ENCODE measurements around the gene TIPIN. TPM values are rescaled to one million over a fixed set of nuclear protein-coding genes. Genes with fewer than 3 reads are reported as not detected.

TIPIN gene

DNA sequence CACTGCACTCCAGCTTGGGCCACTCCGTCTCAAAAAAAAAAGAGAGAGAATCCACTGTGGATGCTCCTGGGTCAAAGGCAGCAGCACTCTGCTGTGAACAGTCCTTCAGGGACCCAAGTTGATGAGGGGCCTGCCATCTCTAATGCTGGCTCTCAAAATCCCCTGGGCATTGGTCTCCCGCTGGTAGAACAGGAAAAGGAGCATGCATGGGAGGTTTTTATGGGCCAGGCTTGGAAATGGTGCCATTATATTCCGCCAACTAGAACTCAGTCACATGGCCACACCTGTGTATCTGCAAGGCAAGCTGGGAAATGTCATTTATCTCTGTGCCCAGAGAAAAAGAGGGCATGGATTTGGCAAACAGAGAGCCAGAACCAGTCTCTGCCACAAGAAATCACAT lies 66.5 kb downstream of the TIPIN start:
- Histone ChIP-seq H3K56ac (ENCODE audit: low read length) (no peak overlapping the region), H2BK120ac (ENCODE audit: low read depth, low read length) (no peak overlapping the region), H3K4me2 (ENCODE audit: low read length) (no peak overlapping the region), H3K79me2 (ENCODE audit: control insufficient read depth, insufficient read depth, low read length) (no peaks in the 10 kb centered on the region), H4K8ac (ENCODE audit: low read depth, low read length) (no peak overlapping the region), H3K27me3 (ENCODE audit: insufficient read depth, low read length, poor library complexity) (no peaks in the 10 kb centered on the region), H3K79me1 (ENCODE audit: low read length) (no peaks in the 10 kb centered on the region), H4K5ac (ENCODE audit: low read length) (no peak overlapping the region), H3K27ac (ENCODE audit: low read depth, low read length) (no peak overlapping the region), H3K18ac (ENCODE audit: low read length) (no peak overlapping the region), H3K4me1 (ENCODE audit: control insufficient read depth, low read depth, low read length) (peaks cover 7% of the 10 kb centered on the region), H3K9ac (ENCODE audit: low read length) (no peak overlapping the region), H3K23ac (ENCODE audit: low read length) (no peak overlapping the region), H3K4ac (ENCODE audit: low read depth, low read length) (no peak overlapping the region), H2BK5ac (ENCODE audit: low read length) (no peak overlapping the region), H3K4me3 (ENCODE audit: low read length) (no peak overlapping the region), H2BK15ac (replicated peaks; ENCODE audit: low read depth) (no peak overlapping the region), H2AK5ac (ENCODE audit: low read length) (no peak overlapping the region), H3K36me3 (ENCODE audit: control insufficient read depth, insufficient read depth, low read length) (no peaks in the 10 kb centered on the region)
- DNase-seq: no peak
- no CpG with 5 or more reads among the region's 3 CpGs for WGBS (ENCODE audit: extremely low coverage, insufficient coverage, low lambda C conversion rate)

GRCh38 chr15:66288551-66289185 lies 67.8 kb downstream of the TIPIN start:
- Histone ChIP-seq H2BK15ac (replicated peaks; ENCODE audit: low read depth) (no peak overlapping the region), H3K79me1 (ENCODE audit: low read length) (no peaks in the 10 kb centered on the region), H2BK120ac (ENCODE audit: low read depth, low read length) (no peak overlapping the region), H3K36me3 (ENCODE audit: control insufficient read depth, insufficient read depth, low read length) (no peaks in the 10 kb centered on the region), H4K8ac (ENCODE audit: low read depth, low read length) (no peak overlapping the region), H3K79me2 (ENCODE audit: control insufficient read depth, insufficient read depth, low read length) (no peaks in the 10 kb centered on the region), H3K18ac (ENCODE audit: low read length) (no peak overlapping the region), H3K4me2 (ENCODE audit: low read length) (no peak overlapping the region), H4K5ac (ENCODE audit: low read length) (no peak overlapping the region), H3K4ac (ENCODE audit: low read depth, low read length) (no peak overlapping the region), H3K27ac (ENCODE audit: low read depth, low read length) (no peak overlapping the region), H3K56ac (ENCODE audit: low read length) (no peak overlapping the region), H3K23ac (ENCODE audit: low read length) (no peak overlapping the region), H2AK5ac (ENCODE audit: low read length) (no peak overlapping the region), H3K9ac (ENCODE audit: low read length) (no peak overlapping the region), H3K4me1 (ENCODE audit: control insufficient read depth, low read depth, low read length) (no peaks in the 10 kb centered on the region), H2BK5ac (ENCODE audit: low read length) (no peak overlapping the region), H3K27me3 (ENCODE audit: insufficient read depth, low read length, poor library complexity) (no peaks in the 10 kb centered on the region), H3K4me3 (ENCODE audit: low read length) (no peak overlapping the region)
- WGBS (ENCODE audit: extremely low coverage, insufficient coverage, low lambda C conversion rate): no CpG with 5 or more reads among the region's 6 CpGs
- DNase-seq: no peak

DNA sequence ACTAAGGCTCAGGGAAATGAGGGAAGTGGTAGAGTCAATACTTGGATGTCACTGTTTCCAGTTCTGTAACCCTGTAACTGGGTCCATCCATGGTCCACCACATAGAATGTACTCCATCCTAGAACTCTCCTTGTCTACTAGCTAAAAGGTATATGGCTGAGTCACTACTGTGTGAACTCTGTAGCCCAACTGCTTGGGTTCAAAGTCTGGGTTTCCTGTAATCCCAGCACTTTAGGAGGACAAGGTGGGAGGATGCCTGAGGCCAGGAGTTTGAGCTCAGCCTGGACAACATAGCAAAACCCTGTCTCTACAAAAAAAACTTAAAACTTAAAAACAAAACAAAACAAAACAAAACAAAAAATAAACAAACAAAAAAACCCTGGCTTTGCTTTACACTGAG lies 68.4 kb downstream of the TIPIN start:
- DNase-seq: no peak
- H3K23ac ChIP-seq (ENCODE audit: low read length): no peak overlapping the region
- H3K18ac ChIP-seq (ENCODE audit: low read length): no peak overlapping the region
- no peaks in the 10 kb centered on the region for H3K79me2 ChIP-seq (ENCODE audit: control insufficient read depth, insufficient read depth, low read length)
- H2BK120ac ChIP-seq (ENCODE audit: low read depth, low read length): no peak overlapping the region
- no peak overlapping the region for H3K4ac ChIP-seq (ENCODE audit: low read depth, low read length)
- no peaks in the 10 kb centered on the region for H3K27me3 ChIP-seq (ENCODE audit: insufficient read depth, low read length, poor library complexity)
- no peaks in the 10 kb centered on the region for H3K79me1 ChIP-seq (ENCODE audit: low read length)
- no peak overlapping the region for H4K8ac ChIP-seq (ENCODE audit: low read depth, low read length)
- H2BK15ac ChIP-seq (replicated peaks; ENCODE audit: low read depth): no peak overlapping the region
- H3K4me3 ChIP-seq (ENCODE audit: low read length): no peak overlapping the region
- H3K56ac ChIP-seq (ENCODE audit: low read length): no peak overlapping the region
- H4K5ac ChIP-seq (ENCODE audit: low read length): no peak overlapping the region
- H3K27ac ChIP-seq (ENCODE audit: low read depth, low read length): no peak overlapping the region
- no peak overlapping the region for H3K9ac ChIP-seq (ENCODE audit: low read length)
- H3K36me3 ChIP-seq (ENCODE audit: control insufficient read depth, insufficient read depth, low read length): no peaks in the 10 kb centered on the region
- no peak overlapping the region for H3K4me2 ChIP-seq (ENCODE audit: low read length)
- no peak overlapping the region for H2BK5ac ChIP-seq (ENCODE audit: low read length)
- H3K4me1 ChIP-seq (ENCODE audit: control insufficient read depth, low read depth, low read length): no peaks in the 10 kb centered on the region
- H2AK5ac ChIP-seq (ENCODE audit: low read length): no peak overlapping the region

- no peak overlapping the region for H3K4ac ChIP-seq (ENCODE audit: low read depth, low read length)
- no peak overlapping the region for H3K18ac ChIP-seq (ENCODE audit: low read length)
- no peak overlapping the region for H4K5ac ChIP-seq (ENCODE audit: low read length)
- H2BK120ac ChIP-seq (ENCODE audit: low read depth, low read length): no peak overlapping the region
- no peak overlapping the region for H2BK5ac ChIP-seq (ENCODE audit: low read length)
- no peak overlapping the region for H2BK15ac ChIP-seq (replicated peaks; ENCODE audit: low read depth)
- no peak overlapping the region for H3K56ac ChIP-seq (ENCODE audit: low read length)
- H3K27me3 ChIP-seq (ENCODE audit: insufficient read depth, low read length, poor library complexity): no peaks in the 10 kb centered on the region
- WGBS (ENCODE audit: extremely low coverage, insufficient coverage, low lambda C conversion rate): no CpG with 5 or more reads among the region's 6 CpGs
- H4K8ac ChIP-seq (ENCODE audit: low read depth, low read length): no peak overlapping the region
- no peak overlapping the region for H3K27ac ChIP-seq (ENCODE audit: low read depth, low read length)
- no peak overlapping the region for H3K4me2 ChIP-seq (ENCODE audit: low read length)
- H3K4me1 ChIP-seq (ENCODE audit: control insufficient read depth, low read depth, low read length): no peaks in the 10 kb centered on the region
- H2AK5ac ChIP-seq (ENCODE audit: low read length): no peak overlapping the region
- H3K9ac ChIP-seq (ENCODE audit: low read length): no peak overlapping the region
- H3K79me1 ChIP-seq (ENCODE audit: low read length): no peaks in the 10 kb centered on the region
- H3K79me2 ChIP-seq (ENCODE audit: control insufficient read depth, insufficient read depth, low read length): no peaks in the 10 kb centered on the region
- DNase-seq: peak; percentile 20
- no peaks in the 10 kb centered on the region for H3K36me3 ChIP-seq (ENCODE audit: control insufficient read depth, insufficient read depth, low read length)
- no peak overlapping the region for H3K23ac ChIP-seq (ENCODE audit: low read length)
- H3K4me3 ChIP-seq (ENCODE audit: low read length): no peak overlapping the region
Measured at GRCh38 chr15:66287461-66288057, 68.9 kb downstream of the TIPIN start.

Small RNA genes within 50 kb of the gene (small RNA-seq; reads per million reads assigned to genes)
- gene RF00019 (ENCODE audit: insufficient read depth) (not detected), gene SCARNA14 (ENCODE audit: insufficient read depth) (16.1 reads per million, percentile 90 among the genes with 10 or more reads in this experiment)
